ENCODE measurements around the gene HS6ST2. TPM values are rescaled to one million over a fixed set of nuclear protein-coding genes. Genes with fewer than 3 reads are reported as not detected.

Gene HS6ST2
- total RNA-seq, 2 donors from 2014 or later = 0.85 to 2.0 TPM

DNA sequence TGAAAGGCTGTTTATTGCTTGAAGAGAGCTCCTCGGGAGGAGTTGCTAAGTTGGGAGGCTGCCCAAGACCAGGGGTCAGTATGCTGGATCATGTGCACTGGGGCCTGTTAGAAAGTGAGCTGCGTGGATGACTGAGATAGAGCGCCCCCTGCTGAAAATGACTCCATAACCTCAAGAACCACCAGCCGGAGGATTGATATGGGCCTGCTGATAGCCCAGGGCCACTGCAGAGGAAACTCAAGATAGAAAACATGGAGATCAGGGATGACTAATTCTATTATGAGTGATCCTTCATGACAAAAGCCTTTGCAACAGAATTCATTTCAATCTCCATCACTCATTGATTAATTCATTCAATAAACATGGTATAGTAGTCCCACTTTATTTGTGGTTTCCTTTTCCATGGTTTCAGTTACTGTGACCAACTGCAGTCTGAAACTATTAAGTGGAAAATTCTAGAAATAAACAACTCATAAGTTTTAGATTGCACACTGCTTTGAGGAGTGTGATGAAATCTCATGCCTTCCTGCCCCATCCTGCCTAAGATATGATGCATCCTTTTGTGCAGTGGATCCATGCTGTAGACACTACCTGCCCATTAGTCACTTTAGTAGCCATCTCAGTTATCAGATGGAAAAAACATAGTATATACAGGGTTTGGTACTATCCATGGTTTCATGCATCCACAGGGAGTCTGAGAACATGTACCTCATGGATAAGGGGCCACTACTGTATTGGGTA is 342.9 kb downstream of the HS6ST2 start:
- no peaks in the 10 kb centered on the region for H3K4me1 ChIP-seq
- peak; percentile 53 for DNase-seq
- H3K36me3 ChIP-seq = no peaks in the 10 kb centered on the region
- intact Hi-C loops (cut with DNase I) = loop anchor here (5.0 kb wide), 1 partner anchor 523 kb away; no protein-coding TSS in a partner anchor
- H3K27me3 ChIP-seq = no peaks in the 10 kb centered on the region
- H3K27ac ChIP-seq = no peak overlapping the region
- H3K9ac ChIP-seq (ENCODE audit: low read depth in 2 of 2, low read length in 2 of 2) = no peak overlapping the region
- TF ChIP-seq, protein P1, sequence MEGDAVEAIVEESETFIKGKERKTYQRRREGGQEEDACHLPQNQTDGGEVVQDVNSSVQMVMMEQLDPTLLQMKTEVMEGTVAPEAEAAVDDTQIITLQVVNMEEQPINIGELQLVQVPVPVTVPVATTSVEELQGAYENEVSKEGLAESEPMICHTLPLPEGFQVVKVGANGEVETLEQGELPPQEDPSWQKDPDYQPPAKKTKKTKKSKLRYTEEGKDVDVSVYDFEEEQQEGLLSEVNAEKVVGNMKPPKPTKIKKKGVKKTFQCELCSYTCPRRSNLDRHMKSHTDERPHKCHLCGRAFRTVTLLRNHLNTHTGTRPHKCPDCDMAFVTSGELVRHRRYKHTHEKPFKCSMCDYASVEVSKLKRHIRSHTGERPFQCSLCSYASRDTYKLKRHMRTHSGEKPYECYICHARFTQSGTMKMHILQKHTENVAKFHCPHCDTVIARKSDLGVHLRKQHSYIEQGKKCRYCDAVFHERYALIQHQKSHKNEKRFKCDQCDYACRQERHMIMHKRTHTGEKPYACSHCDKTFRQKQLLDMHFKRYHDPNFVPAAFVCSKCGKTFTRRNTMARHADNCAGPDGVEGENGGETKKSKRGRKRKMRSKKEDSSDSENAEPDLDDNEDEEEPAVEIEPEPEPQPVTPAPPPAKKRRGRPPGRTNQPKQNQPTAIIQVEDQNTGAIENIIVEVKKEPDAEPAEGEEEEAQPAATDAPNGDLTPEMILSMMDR (IDR thresholded peaks at IDR 0.05) = peak; percentile 24
- no peak overlapping the region for H3K4me3 ChIP-seq
- H3K9me3 ChIP-seq = no peaks in the 10 kb centered on the region

DNA sequence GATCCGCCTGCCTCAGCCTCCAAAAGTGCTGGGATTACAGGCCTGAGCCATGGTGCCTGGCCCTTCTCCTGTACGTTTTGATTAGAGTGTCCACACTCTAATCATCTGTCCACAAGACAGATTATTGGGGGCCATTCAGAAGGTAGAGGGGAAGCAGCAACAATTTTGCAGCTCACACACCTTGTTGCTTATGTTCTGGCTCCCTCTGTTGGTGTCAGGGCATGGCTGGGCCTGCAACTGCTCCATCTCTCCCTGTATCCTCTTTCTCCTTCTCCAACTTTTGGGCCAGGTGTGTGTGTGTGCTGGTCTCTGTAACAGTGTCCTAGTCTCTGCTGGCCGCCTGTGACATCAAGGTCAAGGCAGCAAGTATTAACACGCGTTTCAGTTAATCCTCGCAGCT is 344.1 kb downstream of the HS6ST2 start:
- no peak for DNase-seq
- intact Hi-C loops (cut with DNase I) = loop anchor here (5.0 kb wide), 2 partner anchors 322 to 387 kb away; no protein-coding TSS in a partner anchor
- H3K36me3 ChIP-seq = no peaks in the 10 kb centered on the region

DNA sequence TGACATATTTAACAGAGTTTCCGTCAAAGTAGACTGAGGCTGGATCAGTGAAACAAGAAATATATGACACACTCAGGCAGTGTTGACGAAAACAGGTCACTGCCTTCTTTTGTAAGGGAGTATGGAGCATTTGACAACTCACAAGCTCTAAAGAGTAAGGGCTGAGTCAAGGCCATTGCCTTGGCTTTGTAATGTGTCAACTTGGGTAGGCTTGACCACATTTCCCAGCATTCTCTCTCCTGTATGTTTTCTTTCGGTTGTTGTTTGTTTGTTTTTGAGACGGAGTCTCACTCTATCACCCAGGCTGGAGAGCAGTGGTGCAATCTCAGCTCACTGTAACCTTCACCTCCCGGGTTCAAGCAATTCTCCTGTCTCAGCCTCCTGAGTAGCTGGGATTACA is 344.6 kb downstream of the HS6ST2 start:
- Histone ChIP-seq H3K27me3 (no peaks in the 10 kb centered on the region), H3K36me3 (no peaks in the 10 kb centered on the region), H3K9ac (ENCODE audit: low read depth in 2 of 2, low read length in 2 of 2) (no peak overlapping the region), H3K9me3 (no peaks in the 10 kb centered on the region), H3K4me1 (no peaks in the 10 kb centered on the region), H3K4me3 (no peak overlapping the region), H3K27ac (no peak overlapping the region)
- no peak for DNase-seq
- intact Hi-C loops (cut with DNase I) = loop anchor here (5.0 kb wide), 2 partner anchors 322 to 386 kb away; no protein-coding TSS in a partner anchor
- TF ChIP-seq, protein P1 (IDR thresholded peaks at IDR 0.05) = no peak

More for the DNA sequence above, 344.1 kb downstream of the HS6ST2 start:
- Histone ChIP-seq H3K4me3 (no peak overlapping the region), H3K27ac (no peak overlapping the region), H3K4me1 (no peaks in the 10 kb centered on the region), H3K9me3 (no peaks in the 10 kb centered on the region), H3K9ac (ENCODE audit: low read depth in 2 of 2, low read length in 2 of 2) (no peak overlapping the region), H3K27me3 (no peaks in the 10 kb centered on the region)
- TF ChIP-seq, protein P1 (IDR thresholded peaks at IDR 0.05) = no peak

DNA sequence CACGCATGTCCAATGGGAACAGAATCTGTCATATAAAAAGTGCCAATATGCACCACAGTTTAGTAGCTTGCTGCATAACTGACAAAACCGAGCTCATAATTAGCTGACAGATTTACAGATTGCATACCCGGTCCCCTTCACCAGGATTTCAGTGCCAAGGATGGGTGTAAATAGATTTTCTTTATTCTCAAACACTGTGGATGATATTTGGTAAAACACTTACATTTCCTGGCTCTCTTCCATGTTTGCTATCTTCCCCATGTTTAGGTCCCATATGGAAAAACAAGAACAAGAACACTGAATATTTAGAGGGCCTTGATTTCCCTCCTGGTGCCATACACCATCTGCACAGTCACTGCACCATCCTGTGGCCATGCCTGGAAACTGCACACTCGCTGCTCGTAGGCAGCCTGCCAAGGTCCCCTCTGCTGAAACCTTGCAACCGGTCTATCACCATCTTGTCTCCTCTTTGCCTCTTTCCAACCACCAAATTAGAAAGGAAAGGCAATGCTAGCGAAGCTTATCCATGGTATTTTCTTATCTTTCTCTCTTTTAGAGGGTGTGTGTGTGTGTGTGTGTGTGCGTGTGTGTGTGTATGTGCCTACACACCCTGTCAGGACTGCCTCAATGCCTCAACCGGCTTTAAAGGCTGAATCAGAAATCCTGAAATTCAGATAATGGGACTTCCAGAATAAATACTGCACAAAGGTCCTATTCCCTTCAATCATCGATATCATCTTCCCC is 345.4 kb downstream of the HS6ST2 start:
- intact Hi-C loops (cut with DNase I) = loop anchor here (5.0 kb wide), 2 partner anchors 321 to 386 kb away; no protein-coding TSS in a partner anchor

DNA sequence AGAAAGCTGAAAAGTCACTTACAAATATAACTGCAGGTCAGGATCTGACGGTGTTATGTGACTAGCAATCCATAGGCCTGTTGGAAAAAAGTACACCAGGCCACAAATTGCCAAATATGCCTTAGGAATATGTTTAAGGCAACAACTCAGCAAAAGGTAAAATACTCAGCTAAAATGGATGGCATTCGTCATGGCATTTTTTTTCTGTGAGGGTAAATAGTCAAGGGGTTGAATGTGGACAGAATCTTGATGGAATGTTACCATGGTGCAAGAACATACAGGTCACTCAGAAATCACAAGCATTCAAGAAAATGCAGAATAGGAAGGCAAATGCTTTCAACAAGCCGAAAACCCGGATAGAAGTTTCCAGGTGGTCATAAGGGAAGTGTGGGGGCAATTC is 347.9 kb downstream of the HS6ST2 start:
- Histone ChIP-seq H3K4me1 (no peaks in the 10 kb centered on the region), H3K9ac (ENCODE audit: low read depth in 2 of 2, low read length in 2 of 2) (no peak overlapping the region), H3K4me3 (no peak overlapping the region), H3K9me3 (no peaks in the 10 kb centered on the region), H3K27me3 (no peaks in the 10 kb centered on the region), H3K27ac (no peak overlapping the region), H3K36me3 (no peaks in the 10 kb centered on the region)
- intact Hi-C loops (cut with DNase I) = loop anchor here (5.0 kb wide), 2 partner anchors 318 to 383 kb away; no protein-coding TSS in a partner anchor
- TF ChIP-seq, protein P1 (IDR thresholded peaks at IDR 0.05) = no peak
- DNase-seq = no peak

More for the DNA sequence above, 345.4 kb downstream of the HS6ST2 start:
- TF ChIP-seq, protein P1 (IDR thresholded peaks at IDR 0.05) = peak; percentile 56
- Histone ChIP-seq H3K4me1 (no peaks in the 10 kb centered on the region), H3K36me3 (no peaks in the 10 kb centered on the region), H3K9ac (ENCODE audit: low read depth in 2 of 2, low read length in 2 of 2) (no peak overlapping the region), H3K9me3 (no peaks in the 10 kb centered on the region), H3K27me3 (no peaks in the 10 kb centered on the region), H3K27ac (no peak overlapping the region), H3K4me3 (no peak overlapping the region)
- peak; percentile 38 for DNase-seq
